Measurements from ENCODE around the gene KLHL7. TPM values are rescaled to one million over a fixed set of nuclear protein-coding genes. Genes with fewer than 3 reads are reported as not detected.

Gene KLHL7
- total RNA-seq, 1 experiment from 2014 or later, result 20.6 TPM

DNA sequence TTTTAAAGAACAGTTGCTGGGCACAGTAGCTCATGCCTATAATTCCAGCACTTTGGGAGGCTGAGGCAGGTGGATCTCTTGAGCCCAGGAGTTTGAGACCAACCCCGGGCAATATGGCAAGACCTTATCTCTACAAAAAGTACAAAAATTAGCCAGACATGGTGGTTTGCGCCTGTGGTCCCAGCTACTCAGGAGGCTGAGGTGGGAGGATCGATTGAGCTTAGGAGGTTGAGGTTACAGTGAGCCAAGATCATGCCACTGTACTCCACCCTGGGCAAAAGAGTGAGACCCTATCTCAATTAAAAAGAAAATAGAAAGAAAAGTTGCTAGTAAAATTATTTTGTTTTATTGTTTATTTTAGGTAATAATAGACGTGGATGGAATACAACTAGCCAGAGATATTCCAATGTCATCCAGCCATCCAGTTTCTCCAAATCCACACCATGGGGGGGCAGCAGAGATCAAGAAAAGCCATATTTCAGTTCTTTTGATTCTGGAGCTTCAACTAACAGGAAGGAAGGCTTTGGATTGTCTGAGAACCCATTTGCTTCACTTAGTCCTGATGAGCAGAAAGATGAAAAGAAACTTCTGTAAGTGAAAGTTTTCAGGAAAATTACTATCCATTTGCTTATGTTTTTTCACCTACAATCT lies 79.2 kb downstream of the KLHL7 start:
- no peak overlapping the region for H3K4me3 ChIP-seq (replicated peaks in 1 of 2; ENCODE audit: low read depth in 1 of 2, low read length in 2 of 2)
- no peaks in the 10 kb centered on the region for H3K9me2 ChIP-seq (ENCODE audit: insufficient read depth)
- no peaks in the 10 kb centered on the region for H3K27me3 ChIP-seq (ENCODE audit: insufficient read depth, low read length)
- ChIA-PET CTCF (interaction anchor here (0.6 to 2.2 kb wide), 8 partner anchors 11 to 532 kb away, joined by 3 to 12 read pairs (median 4); no protein-coding TSS in a partner anchor), POLR2A (interaction anchor here (0.8 to 1.1 kb wide), 2 partner anchors 79 to 88 kb away, joined by 4 to 5 read pairs; partner anchors contain the start of gene KLHL7), RAD21 (ENCODE audit: low non-redundant PET in 1 of 2, low total read pairs in 2 of 2, uncharacterized antibody in 2 of 2, unreplicated experiment in 2 of 2) (no interaction called here)
- no peak overlapping the region for H3K27ac ChIP-seq (ENCODE audit: low read depth, low read length)
- no TSS peak for BruUV-seq (replicated peaks)
- intact Hi-C loops (cut with micrococcal nuclease), result loop anchor here (5.0 kb wide), 2 partner anchors 78 to 362 kb away; partner anchors contain the start of gene KLHL7
- DNase-seq (ENCODE audit: low read depth, low spot score) (peak; percentile 34), ATAC-seq (no peak)
- H3K9me3 ChIP-seq (ENCODE audit: control insufficient read depth in 1 of 2, insufficient read depth in 1 of 2, low read depth in 1 of 2, low read length in 2 of 2), result no peaks in the 10 kb centered on the region
- no peak overlapping the region for H3K9ac ChIP-seq (ENCODE audit: low read length)
- H3K4me2 ChIP-seq (ENCODE audit: low read length), result no peak overlapping the region
- H3K4me1 ChIP-seq (ENCODE audit: control insufficient read depth in 1 of 2, insufficient read depth in 2 of 2, low read length in 2 of 2), result peaks cover 5 to 14% of the 10 kb centered on the region in 2 experiments; a peak in 3 of 4 replicates
- H2AFZ ChIP-seq (ENCODE audit: low read depth, low read length, poor library complexity, severe bottlenecking), result no peak overlapping the region
- no peaks in the 10 kb centered on the region for H4K20me1 ChIP-seq (ENCODE audit: insufficient read depth)
- peaks cover 77% of the 10 kb centered on the region for H3K79me2 ChIP-seq (ENCODE audit: insufficient read depth, low read length)
- TF ChIP-seq POLR2AphosphoS5 (IDR thresholded peaks at IDR 0.05; ENCODE audit: low read depth, low read length), result no peak
- TF ChIP-seq ELF1 (IDR thresholded peaks at IDR 0.05; ENCODE audit: borderline replicate concordance, low read depth), result no peak
- TF ChIP-seq ZFX (IDR thresholded peaks at IDR 0.05), result no peak
- no peak for TF ChIP-seq JUND (IDR thresholded peaks at IDR 0.05)
- peak; percentile 11 for TF ChIP-seq YY1 (IDR thresholded peaks at IDR 0.05; ENCODE audit: extremely low read depth, insufficient replicate concordance, low read depth, low read length)
- no peak for TF ChIP-seq CBX3 (IDR thresholded peaks at IDR 0.05; ENCODE audit: low read depth)
- TF ChIP-seq CTCF (IDR thresholded peaks at IDR 0.05 in 2 of 3, conservative IDR thresholded peaks at IDR 0.05 in 1 of 3; ENCODE audit: borderline replicate concordance in 1 of 3, insufficient read depth in 1 of 3, low read depth in 2 of 3, low read length in 2 of 3), result peak; percentile 43 to 55 (median 55); a peak in 5 of 6 replicates
- TF ChIP-seq RAD21 (IDR thresholded peaks at IDR 0.05; ENCODE audit: low read depth), result peak; percentile 69
- peaks cover 30 to 31% of the 10 kb centered on the region in 2 experiments for H3K36me3 ChIP-seq (ENCODE audit: control insufficient read depth in 1 of 2, insufficient read depth in 2 of 2, low read length in 2 of 2)

Measured in HCT116 (cell line).